ENCODE measurements around the gene SIAH3.

GRCh38 chr13:45784755-45785675 lies 66.5 kb downstream of the SIAH3 start:
- TF ChIP-seq YY1 (IDR thresholded peaks at IDR 0.05; ENCODE audit: low read depth): no peak
- TF ChIP-seq, protein P1, sequence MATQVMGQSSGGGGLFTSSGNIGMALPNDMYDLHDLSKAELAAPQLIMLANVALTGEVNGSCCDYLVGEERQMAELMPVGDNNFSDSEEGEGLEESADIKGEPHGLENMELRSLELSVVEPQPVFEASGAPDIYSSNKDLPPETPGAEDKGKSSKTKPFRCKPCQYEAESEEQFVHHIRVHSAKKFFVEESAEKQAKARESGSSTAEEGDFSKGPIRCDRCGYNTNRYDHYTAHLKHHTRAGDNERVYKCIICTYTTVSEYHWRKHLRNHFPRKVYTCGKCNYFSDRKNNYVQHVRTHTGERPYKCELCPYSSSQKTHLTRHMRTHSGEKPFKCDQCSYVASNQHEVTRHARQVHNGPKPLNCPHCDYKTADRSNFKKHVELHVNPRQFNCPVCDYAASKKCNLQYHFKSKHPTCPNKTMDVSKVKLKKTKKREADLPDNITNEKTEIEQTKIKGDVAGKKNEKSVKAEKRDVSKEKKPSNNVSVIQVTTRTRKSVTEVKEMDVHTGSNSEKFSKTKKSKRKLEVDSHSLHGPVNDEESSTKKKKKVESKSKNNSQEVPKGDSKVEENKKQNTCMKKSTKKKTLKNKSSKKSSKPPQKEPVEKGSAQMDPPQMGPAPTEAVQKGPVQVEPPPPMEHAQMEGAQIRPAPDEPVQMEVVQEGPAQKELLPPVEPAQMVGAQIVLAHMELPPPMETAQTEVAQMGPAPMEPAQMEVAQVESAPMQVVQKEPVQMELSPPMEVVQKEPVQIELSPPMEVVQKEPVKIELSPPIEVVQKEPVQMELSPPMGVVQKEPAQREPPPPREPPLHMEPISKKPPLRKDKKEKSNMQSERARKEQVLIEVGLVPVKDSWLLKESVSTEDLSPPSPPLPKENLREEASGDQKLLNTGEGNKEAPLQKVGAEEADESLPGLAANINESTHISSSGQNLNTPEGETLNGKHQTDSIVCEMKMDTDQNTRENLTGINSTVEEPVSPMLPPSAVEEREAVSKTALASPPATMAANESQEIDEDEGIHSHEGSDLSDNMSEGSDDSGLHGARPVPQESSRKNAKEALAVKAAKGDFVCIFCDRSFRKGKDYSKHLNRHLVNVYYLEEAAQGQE (IDR thresholded peaks at IDR 0.05; ENCODE audit: low read depth): no peak
- no peak for TF ChIP-seq TAF1 (IDR thresholded peaks at IDR 0.05; ENCODE audit: low read depth)
- TF ChIP-seq CEBPB (IDR thresholded peaks at IDR 0.05): no peak
- TF ChIP-seq TEAD4 (IDR thresholded peaks at IDR 0.05): no peak
- no peak for TF ChIP-seq EP300 (IDR thresholded peaks at IDR 0.05; ENCODE audit: borderline replicate concordance)
- no peak for TF ChIP-seq FOXM1 (IDR thresholded peaks at IDR 0.05; ENCODE audit: borderline replicate concordance, low read depth)
- TF ChIP-seq EGR1 (IDR thresholded peaks at IDR 0.05): no peak
- TF ChIP-seq, protein P2, sequence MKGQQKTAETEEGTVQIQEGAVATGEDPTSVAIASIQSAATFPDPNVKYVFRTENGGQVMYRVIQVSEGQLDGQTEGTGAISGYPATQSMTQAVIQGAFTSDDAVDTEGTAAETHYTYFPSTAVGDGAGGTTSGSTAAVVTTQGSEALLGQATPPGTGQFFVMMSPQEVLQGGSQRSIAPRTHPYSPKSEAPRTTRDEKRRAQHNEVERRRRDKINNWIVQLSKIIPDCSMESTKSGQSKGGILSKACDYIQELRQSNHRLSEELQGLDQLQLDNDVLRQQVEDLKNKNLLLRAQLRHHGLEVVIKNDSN (IDR thresholded peaks at IDR 0.05): no peak
- TF ChIP-seq RAD21 (IDR thresholded peaks at IDR 0.05; ENCODE audit: low read depth): no peak
- no peak for TF ChIP-seq NFIC (IDR thresholded peaks at IDR 0.05)
